Measurements from ENCODE around the gene XKR8.

XKR8 gene

GRCh38 chr1:27959792-27960603 is at the start of gene XKR8:
Gene XKR8, plus strand, starts transcription at chr1:27959973. Its CDS starts 97 bp downstream, at chr1:27960070.
- DNase-seq (ENCODE audit: low read depth in 2 of 3, low spot score in 1 of 3) = peak; percentile 64 to 78 (median 67)

GRCh38 chr1:27912429-27912828 is 47.3 kb upstream of the XKR8 start:
- peak in 1 of 3 donors; percentile 40 for DNase-seq (ENCODE audit: low read depth in 2 of 3, low spot score in 1 of 3)

- DNase-seq (ENCODE audit: low read depth in 2 of 3, low spot score in 1 of 3) = no peak
These were observed 44.6 kb upstream of the XKR8 start for GRCh38 chr1:27915082-27915575.

GRCh38 chr1:27922272-27922671 is 37.5 kb upstream of the XKR8 start:
- no peak for DNase-seq (ENCODE audit: low read depth in 2 of 3, low spot score in 1 of 3)

- no peak for DNase-seq (ENCODE audit: low read depth in 2 of 3, low spot score in 1 of 3)
These were observed 31.4 kb upstream of the XKR8 start for GRCh38 chr1:27928216-27928954.

- no peak for DNase-seq (ENCODE audit: low read depth in 2 of 3, low spot score in 1 of 3)
These were observed 28.6 kb upstream of the XKR8 start for GRCh38 chr1:27931184-27931583.

GRCh38 chr1:27931759-27932158 is 28.0 kb upstream of the XKR8 start:
- DNase-seq (ENCODE audit: low read depth in 2 of 3, low spot score in 1 of 3) = no peak

- DNase-seq (ENCODE audit: low read depth in 2 of 3, low spot score in 1 of 3) = no peak
These were observed 24.8 kb upstream of the XKR8 start, which contains the start of gene SMPDL3B for GRCh38 chr1:27934818-27935549. Gene SMPDL3B, plus strand, starts transcription at chr1:27935000. Its CDS starts 184 bp downstream, at chr1:27935184.

- no peak for DNase-seq (ENCODE audit: low read depth in 2 of 3, low spot score in 1 of 3)
These were observed 24.1 kb upstream of the XKR8 start for GRCh38 chr1:27935721-27936120.

- DNase-seq (ENCODE audit: low read depth in 2 of 3, low spot score in 1 of 3) = no peak
These were observed 23.4 kb upstream of the XKR8 start for GRCh38 chr1:27936370-27936769.

- DNase-seq (ENCODE audit: low read depth in 2 of 3, low spot score in 1 of 3) = no peak
These were observed 22.3 kb upstream of the XKR8 start for GRCh38 chr1:27937524-27937836.

- DNase-seq (ENCODE audit: low read depth in 2 of 3, low spot score in 1 of 3) = no peak
These were observed 21.3 kb upstream of the XKR8 start for GRCh38 chr1:27938488-27938887.

GRCh38 chr1:27940297-27940696 is 19.5 kb upstream of the XKR8 start:
- peak; percentile 44 to 81 (median 57) for DNase-seq (ENCODE audit: low read depth in 2 of 3, low spot score in 1 of 3)

GRCh38 chr1:27940870-27941560 is 18.8 kb upstream of the XKR8 start:
- no peak for DNase-seq (ENCODE audit: low read depth in 2 of 3, low spot score in 1 of 3)

GRCh38 chr1:27941671-27942540 is 17.9 kb upstream of the XKR8 start:
- DNase-seq (ENCODE audit: low read depth in 2 of 3, low spot score in 1 of 3) = no peak

- DNase-seq (ENCODE audit: low read depth in 2 of 3, low spot score in 1 of 3) = no peak
These were observed 14.8 kb upstream of the XKR8 start for GRCh38 chr1:27945020-27945419.

GRCh38 chr1:27949027-27949426 is 10.7 kb upstream of the XKR8 start:
- no peak for DNase-seq (ENCODE audit: low read depth in 2 of 3, low spot score in 1 of 3)

GRCh38 chr1:27951396-27951795 is 8.4 kb upstream of the XKR8 start:
- DNase-seq (ENCODE audit: low read depth in 2 of 3, low spot score in 1 of 3) = no peak

- DNase-seq (ENCODE audit: low read depth in 2 of 3, low spot score in 1 of 3) = no peak
These were observed 7.6 kb upstream of the XKR8 start for GRCh38 chr1:27952147-27952546.

- DNase-seq (ENCODE audit: low read depth in 2 of 3, low spot score in 1 of 3) = no peak
These were observed 5.6 kb upstream of the XKR8 start for GRCh38 chr1:27954186-27954585.
